Stimulated activated CD4-positive, alpha-beta T cell treated with anti-CD3 and anti-CD28 coated beads, TNF-alpha, amount 100 ng/mL, for 1 hour (primary cell): Measurements from ENCODE around the gene LDLRAD4.

ENCODE experiments used
- DNase-seq, 3 donors: peaks; one replicate each; pipeline ENCODE4 v3.0.0-alpha.2; 2020; ENCODE audit warnings: low read depth in 3 of 3, low spot score in 1 of 3

Gene LDLRAD4

DNA sequence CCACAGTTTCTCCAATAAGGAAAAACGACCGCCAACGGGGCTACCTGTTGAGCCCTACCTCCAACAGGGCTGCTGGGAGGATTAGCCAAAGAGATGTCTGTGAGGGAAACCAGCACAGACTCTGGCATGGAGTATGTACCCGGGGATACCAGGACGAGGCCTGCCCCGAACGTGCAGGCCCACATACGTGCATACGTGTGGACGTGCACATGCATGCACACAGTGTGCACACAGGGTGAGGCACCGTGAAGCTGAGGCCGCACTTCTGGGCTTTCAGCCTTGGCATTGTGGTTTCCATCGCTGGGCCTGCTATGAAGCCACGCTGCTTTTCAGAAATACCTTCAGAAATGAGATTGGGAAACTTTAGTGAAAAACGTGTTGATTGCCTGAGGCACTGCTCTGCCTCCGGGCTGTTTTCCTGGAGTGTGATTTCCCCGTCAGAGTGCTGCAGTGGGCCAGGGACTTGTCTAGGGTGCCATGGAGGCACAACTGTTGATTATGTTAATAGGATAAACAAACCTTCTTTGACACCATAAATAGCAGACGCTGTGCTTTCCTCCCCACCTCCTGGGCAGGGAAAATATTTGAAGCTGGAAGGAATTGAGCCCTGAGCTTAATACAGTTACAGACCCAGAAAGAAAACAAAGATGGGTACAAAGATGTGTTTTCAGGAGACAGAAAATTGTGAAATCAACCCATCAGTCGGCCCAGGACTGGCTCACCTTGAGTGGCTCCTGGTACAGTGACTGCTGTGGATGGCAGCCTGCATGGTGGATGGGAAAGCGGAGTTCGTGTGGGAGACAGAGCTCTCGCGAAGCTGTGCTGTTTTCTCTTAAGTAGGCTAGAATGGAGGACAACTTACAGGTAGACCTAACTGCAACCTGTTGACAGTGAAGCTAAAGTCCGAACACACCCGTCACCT, 325.5 kb downstream of the LDLRAD4 start:
- no peak for DNase-seq

DNA sequence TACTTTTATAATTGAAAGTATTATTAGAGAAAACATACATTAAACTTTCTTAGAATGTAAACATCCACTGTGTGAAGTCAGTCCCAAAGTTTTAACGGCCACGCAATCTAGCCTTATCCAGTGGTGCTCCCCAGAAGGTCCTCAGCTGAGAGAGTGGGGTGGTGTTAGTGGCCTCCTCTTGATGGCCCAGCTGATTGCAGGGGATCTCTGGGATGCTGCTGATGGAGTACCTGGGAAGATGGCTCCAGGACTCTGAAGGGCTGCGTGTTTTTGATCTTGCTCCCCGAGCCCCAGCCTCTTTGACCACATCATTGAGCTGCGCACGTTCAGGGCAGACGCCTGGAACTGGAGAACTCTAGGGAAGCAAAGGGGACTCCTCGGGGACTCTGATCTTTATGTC, 326.4 kb downstream of the LDLRAD4 start:
- no peak for DNase-seq

DNA sequence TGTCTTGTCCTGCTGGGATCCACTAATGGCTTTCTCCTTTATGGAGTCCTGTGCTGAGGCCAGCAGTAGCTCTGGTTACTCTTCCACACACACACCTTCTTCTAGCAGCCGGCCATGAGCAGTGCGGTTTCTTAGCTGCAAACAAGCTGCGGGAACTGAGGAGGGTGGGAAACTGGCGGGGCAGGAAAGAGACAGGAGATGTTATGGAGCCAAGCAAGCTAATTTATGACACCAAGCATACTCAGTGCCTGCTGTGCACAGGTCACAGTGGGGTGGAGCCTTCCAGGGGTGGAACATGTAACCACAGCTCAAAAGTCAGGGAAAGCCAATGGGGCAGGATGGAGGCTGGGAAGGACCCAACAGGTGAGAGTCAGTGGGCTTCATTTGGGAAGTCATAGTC, 327.0 kb downstream of the LDLRAD4 start:
- no peak for DNase-seq

DNA sequence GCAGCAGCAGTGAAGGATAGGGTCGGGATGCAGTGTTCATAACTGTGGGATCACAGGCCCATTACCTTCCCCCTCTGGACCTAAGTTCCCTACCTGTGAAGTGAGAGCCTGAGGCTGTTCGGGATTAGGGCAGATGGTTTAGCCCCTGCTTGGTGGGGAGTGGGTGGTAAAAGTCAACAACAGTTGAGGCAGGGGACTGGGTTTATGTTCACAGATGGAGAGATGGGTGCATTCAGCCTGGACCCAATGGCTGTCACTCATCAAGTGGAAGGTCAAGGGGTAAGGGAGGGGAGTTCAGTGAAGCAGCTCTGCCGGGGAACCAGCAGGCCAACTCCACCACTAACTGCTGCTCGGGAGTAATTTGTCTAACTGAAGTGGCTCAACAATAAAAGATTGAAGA, 327.4 kb downstream of the LDLRAD4 start:
- no peak for DNase-seq

DNA sequence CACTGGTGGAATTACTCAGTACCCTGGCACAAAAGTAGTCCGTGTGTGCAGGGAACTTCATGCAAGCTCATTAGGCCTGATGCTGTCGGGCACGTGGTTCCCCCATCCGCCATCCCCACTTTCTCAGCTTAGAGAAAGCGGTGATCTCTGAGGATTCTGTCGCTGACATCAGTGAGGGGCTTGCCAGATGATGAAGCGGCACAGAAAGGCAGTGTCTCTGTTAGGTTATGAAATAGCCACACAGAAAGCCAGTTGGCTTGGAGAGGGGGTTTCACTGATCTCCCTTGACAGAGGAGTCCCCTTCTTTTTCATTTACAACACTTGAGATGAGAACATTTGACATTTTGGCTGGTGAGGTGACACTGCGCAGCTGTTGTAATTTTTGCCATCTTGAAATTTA, 328.1 kb downstream of the LDLRAD4 start:
- DNase-seq: no peak

DNA sequence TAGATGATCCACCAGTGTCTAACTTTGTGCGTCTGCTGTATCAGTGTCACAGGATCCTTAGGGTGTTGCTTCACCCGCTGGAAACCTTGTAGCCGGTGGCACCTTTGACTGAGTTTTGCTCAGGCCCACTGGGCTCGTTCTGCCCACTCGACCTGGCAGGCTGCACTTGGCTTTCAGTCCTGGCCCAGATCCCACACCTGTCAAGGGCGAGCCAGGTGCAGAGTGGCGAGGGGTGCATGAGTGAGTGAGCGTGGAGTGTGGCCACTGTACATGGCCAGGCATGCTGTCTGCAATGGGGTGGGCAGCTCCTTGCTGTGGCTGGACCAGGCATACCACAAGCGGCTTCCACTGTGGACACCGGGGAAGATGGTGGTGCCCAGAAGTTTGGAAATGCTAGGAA, 328.8 kb downstream of the LDLRAD4 start:
- DNase-seq: no peak

DNA sequence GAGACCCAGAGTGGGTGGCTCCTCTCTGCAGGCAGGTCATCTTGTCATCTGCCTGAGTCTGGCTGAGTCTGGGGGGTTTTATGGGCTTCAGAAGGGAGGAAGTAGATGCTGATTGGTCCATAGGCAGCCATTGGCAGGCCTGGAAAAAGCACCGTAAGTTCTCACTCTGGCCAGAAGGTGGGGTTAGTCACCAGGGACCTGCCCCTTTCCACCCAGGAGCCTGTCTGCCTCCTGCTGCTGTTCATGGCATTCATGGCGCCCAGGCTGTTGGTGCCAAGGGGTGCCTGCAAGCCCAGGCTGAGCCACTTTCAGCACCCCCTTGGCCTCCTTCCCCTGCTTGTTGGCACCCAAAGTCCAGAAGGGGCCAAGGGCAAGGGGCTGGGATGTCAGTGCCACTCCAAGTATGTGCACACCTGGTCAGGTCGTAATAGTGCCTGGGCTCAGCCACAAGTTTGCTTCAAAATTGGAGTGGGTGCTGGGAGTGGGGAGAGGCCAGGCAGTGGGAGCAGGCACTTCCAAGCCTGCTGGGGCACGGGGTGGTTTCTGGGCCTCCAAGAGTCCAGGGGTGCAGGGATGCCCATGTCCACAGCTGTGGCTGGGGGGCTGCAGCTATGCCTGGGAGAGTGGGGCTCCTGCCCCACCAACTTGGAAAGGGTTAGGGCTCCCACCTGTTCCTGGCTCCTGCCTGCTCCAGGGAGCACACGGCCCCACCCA, 329.7 kb downstream of the LDLRAD4 start:
- DNase-seq: no peak

DNA sequence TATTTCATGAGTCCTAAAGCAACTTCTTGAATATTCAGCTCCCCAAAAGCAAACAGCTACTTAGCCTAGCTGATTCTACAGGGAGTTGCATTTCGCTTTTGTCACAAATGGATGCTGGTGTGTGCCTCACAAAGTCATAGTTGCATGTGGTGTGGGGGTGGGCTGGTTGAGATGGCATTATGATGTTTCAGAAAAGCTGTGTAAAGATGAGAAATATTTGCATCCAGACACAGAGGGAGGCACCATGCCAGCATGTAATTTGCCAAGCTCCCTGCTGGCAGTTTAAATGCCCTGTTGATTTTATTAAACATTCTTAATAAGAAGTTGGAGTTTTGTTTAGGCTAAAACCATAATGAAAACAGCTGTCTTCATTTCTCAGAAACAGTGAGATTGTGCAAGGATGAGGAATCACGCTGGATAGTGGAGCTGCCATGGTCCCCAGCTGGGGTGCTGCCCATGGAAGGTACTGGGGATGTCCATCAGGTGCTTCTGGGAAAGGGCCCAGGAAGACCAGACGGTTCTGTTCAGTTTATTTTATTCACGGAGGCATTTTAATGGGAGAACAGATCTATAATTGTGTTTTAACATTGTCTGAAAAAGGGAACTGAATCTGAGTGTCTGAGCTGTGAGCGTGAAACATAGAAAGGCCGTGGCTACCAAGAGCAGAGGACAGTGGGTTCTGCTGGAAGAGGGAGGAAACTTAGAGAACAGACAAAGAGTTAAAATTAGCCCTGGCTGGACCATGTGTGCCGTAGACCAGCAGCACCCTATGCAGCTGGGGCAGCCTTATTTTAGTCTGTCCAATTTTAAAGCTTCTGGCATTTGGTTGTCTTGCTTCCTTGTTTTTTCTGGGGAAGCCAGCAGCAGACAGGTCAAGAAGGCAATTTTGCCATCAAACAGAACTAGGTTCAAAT, 330.7 kb downstream of the LDLRAD4 start:
- DNase-seq: no peak

DNA sequence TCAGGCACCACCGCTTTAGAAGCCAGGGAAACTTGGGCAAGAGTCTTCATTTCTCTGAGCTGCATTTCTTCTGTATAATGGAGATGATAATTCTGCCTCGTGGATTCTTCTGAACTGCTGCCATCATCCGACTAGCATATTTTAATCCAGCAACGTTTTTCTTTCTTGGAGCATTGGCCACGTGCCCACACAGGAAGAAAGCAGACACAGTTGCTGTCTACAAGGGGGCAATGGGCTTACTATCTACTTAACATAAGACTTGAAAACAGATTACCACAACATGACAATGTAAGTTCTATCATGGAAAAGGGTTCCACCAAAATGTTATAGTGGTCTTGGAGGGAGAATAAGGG, 331.3 kb downstream of the LDLRAD4 start:
- DNase-seq: no peak

DNA sequence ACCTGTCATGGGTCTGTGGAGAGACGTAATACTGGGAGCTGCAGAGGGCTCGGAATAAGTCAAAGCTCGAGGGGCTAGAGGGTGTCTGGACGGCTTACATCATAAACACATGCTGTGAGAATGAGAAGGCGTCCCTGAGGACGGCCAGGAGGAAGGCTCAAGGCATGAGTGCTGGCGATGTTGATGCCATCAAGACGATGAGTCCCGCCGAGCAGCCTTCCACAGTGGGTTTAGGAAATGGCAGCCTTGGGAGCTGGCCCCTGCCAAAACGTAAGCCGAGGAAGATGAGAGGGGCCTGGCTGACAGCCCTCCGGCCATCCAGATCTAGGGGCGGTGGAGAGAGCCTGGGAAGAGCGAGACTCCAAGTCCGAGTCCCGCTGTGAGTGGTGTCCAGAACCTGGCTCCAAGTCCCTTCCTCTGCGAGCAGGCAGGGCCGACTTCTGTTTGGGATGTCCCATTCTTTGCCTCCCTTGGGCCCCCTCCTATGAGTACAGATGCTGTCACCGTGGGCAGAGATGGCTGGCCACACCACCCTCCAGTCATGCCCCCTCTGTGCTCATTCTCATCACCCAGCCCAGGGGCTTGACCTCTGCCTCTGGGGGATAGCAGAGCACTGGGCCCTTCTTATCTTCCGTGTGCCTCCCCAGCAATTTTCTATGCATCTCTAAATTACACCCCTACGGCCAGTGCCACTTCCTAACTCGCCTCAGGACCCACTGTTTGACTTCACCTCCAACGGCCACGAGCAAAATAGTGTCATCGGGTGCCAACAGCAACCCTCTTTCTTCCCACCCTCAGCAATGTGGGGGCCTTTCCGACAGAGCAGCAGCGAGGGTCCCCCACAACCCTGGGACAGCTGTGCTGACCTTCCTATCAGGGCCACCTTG, 332.1 kb downstream of the LDLRAD4 start:
- no peak for DNase-seq

DNA sequence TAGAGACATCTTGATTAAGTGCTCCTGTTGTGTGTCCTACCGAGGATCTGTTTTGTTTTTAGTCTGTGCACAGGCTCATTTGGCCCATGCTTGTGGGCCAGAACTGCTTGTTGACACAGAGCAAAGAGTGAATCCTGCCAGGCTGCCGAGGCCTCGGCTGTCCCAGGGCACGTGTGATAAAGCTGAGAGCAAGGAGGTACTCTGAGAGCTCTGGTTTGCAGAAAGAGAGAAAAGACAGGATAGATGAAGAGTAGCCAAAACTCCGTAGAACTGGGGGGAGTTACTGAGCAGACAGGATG, 332.7 kb downstream of the LDLRAD4 start:
- no peak for DNase-seq

DNA sequence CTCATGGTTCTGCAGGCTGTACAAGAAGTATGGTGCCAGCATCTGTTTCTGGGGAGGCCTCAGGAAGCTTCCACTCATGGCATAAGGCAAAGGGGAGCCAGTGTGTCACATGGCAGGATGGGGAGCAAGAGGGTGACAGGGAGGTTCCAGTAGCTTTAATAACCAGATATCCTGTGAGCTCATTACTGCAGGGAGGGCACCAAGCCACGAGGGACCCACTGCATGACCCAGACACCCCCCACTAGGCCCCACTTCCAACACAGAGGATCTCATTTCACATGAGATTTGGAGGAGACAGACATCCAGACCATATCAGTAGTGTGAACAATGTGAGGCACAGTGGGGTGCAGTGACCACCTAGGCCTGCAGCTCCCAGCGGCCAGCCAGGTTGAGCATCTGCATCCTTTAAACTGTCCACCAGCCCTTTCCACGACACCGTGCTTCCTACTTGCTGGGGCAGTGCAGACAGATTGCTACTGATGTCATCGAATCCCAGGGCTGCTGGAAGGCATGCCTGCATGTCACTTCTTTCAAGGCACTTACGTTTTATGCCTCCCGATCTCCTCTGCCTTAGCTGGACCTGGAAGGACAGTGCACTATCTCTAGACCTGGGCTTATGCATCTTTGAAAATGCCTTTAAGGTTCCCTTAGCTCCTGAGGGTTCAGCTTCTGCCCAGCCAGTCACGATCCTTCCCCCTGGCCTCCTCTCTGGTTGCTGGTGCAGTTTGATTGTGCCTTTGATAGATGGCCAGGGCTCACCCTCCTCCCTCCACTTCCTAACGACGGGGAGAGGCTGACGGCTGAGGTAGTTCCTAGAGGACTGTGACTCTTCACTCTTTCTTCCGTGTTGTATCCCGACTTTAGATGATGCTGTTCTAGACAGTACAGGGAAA, 333.5 kb downstream of the LDLRAD4 start:
- no peak for DNase-seq

DNA sequence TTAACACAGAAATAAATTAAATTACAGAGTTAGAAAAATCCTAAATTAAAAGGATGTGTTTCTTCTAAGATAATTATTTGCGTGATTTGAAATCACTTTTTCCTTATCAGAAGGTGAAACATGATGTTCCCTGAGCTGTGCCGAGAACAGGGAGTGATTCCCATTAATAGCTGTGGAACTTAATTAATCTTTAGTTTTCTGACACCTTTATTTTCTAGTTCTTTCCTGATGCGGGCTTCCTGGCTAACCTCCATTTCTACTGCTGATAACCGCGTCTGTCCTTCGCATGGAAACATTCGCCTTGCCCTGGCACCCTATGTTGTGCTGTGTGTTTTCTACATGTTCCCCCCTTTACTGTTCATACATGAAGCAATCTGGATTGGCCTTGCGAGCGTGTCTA, 334.9 kb downstream of the LDLRAD4 start:
- DNase-seq: no peak

DNA sequence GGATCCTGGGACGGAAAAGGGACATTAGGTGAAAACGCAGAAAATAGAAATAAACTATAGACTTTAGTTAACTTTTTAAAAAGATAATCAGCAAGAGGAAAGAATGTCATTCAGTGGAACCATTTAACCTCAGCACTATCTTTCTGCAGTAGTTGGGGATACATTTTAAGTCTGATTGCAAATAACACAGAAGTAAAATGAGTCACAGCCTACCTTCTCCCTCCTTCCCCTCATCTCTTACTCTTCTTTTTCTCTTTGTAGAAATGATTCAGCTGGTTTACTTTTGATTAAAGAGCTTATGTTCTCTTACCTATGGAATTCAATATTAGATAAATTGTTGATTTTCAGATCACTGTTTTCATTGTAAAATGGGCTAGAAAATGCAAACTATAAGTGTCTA, 336.6 kb downstream of the LDLRAD4 start:
- DNase-seq: no peak

DNA sequence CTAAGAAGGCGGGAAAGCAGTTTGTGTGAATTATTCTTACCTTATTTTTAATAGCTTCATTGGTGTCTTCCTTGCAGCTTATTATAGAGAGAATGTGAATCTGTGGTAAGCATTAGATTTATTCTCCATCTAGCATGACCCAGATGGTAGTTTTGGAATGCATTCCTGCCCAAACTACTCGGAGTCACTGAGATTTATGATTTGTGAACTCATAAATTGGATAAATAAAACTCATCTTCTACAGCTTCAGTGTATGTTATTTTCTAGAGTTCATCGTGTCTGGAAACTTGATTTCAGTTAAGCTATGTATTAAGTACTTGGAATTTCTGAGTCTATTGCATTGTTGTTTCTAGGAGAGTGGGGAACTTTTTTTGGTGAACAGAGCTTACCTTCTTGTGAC, 337.3 kb downstream of the LDLRAD4 start:
- DNase-seq: no peak

DNA sequence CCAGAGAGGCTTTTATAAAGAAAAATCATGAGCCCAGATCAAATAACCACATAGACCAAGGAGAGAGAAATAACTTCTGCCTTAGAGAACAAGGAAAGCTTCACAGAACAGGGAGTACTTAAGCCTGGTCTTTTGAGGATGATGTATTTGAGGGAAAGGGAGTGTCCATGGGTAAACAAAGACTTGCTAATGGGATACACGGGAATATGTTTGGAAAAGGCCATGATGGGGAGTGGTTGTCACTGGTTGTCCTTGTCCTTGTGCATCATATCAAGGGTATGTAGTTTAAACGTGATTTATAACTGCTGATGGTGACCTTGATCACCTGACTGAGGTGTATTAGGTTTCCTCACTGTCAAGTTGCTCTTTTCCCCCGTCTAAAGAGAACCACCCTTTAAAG, 337.9 kb downstream of the LDLRAD4 start:
- no peak for DNase-seq

DNA sequence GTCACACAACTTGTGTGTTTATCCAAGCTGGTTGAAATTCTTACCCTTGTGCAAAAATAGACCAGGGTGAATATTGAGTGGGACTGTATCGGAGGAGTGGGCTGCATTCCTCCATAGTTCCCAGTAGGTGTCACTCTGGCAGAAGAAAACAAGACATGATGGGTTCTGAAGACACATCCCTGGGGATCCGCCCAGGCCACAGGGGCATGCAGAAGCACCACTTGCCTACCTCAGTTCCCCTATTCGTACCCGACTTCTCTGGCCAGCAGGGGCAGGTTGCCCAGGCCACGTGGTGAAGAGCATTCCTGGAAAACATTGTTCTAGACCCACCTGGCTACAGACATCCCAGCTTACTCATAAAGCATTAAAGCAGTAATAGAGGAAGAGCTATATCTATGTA, 339.6 kb downstream of the LDLRAD4 start:
- DNase-seq: no peak

DNA sequence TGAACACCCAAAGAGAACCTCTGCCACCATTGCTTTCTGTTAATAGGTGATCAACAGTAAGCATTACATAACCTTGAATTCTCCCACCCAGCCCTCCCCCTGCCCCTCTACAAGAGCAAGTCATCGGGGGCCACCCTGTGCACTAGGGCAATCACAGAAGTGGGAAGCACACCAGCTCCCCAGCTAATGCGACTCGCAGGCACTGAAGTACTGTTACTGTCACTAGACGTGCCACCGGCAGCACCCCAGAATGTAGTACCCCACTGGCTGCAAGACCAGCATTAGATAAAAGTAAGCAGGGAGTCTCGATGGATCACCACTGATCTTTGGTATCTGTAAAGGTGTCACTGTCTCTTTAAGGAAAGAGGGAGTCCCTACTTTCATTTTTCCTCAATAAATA, 340.2 kb downstream of the LDLRAD4 start:
- no peak for DNase-seq

DNA sequence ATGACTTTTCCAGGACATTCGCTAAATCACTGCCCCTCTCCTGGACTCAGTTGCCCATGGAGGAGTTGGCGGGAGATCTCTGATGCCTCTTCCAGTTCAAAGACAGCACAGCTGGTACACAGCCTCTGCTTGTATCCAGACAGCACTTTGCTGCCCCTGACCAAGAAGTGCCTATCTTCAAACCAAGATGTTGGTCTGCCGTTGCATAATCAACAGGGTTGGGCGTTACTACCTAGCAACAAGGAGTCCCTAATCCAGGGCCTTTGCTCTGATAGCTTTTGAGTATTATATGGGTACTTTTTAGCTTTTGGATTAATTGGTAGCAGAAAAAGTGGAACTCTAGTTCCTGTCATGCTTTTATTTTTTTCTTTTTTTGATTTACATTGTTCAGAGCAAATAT, 341.2 kb downstream of the LDLRAD4 start:
- DNase-seq: no peak

DNA sequence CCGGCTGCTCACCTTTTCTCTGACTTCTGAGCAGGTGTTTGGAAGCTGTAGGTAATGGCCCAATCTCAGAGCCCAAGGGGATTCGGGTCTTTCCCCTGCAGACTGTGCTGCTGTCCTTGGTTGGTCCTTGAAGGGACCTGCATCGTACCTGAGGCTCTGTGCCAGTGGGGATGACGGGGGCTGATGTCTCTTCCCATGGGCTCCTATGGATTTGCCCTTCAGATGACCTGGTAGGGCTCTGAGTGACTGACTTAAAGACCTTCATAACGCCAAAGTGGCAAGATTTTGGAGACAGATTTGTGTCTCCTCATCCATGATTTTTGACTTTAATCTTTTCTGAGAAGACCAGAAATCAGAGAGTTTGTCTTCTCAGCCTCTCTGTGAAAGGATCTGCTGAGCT, 341.7 kb downstream of the LDLRAD4 start:
- DNase-seq: no peak
